ENCODE measurements around the gene TECTA.

The TECTA gene

GRCh38 chr11:121226415-121227263, 125.6 kb downstream of the TECTA start:
- CTCF ChIA-PET: interaction anchor here (1.0 to 1.3 kb wide), 2 partner anchors 32 to 34 kb away, joined by 3 to 4 read pairs; no protein-coding TSS in a partner anchor

GRCh38 chr11:121228851-121229250, 127.8 kb downstream of the TECTA start:
- POLR2A ChIA-PET: no interaction called here
- no peak for DNase-seq (ENCODE audit: extremely low spot score)
- no peak for TF ChIP-seq CTCF (IDR thresholded peaks at IDR 0.05; ENCODE audit: control extremely low read depth, extremely low read depth, low read depth, missing control alignments)
- CTCF ChIA-PET: interaction anchor here (1.1 kb wide), 1 partner anchor 363 kb away, joined by 5 read pairs; no protein-coding TSS in a partner anchor

More at GRCh38 chr11:121226415-121227263, 125.6 kb downstream of the TECTA start:
- POLR2A ChIA-PET: no interaction called here
- no peak for TF ChIP-seq CTCF (IDR thresholded peaks at IDR 0.05; ENCODE audit: control extremely low read depth, extremely low read depth, low read depth, missing control alignments)
- DNase-seq (ENCODE audit: extremely low spot score): no peak

GRCh38 chr11:121229495-121230215, 128.6 kb downstream of the TECTA start:
- no peak for DNase-seq (ENCODE audit: extremely low spot score)
- TF ChIP-seq CTCF (IDR thresholded peaks at IDR 0.05; ENCODE audit: control extremely low read depth, extremely low read depth, low read depth, missing control alignments): no peak
- ChIA-PET POLR2A (no interaction called here), CTCF (interaction anchor here (1.1 kb wide), 1 partner anchor 362 kb away, joined by 5 read pairs; no protein-coding TSS in a partner anchor)

- no peak for DNase-seq (ENCODE audit: extremely low spot score)
- ChIA-PET POLR2A (no interaction called here), CTCF (interaction anchor here (1.3 kb wide), 1 partner anchor 11 kb away, joined by 3 read pairs; no protein-coding TSS in a partner anchor)
- TF ChIP-seq CTCF (IDR thresholded peaks at IDR 0.05; ENCODE audit: control extremely low read depth, extremely low read depth, low read depth, missing control alignments): no peak
Measured at GRCh38 chr11:121231576-121232278, 130.7 kb downstream of the TECTA start.

GRCh38 chr11:121235057-121235456, 134.0 kb downstream of the TECTA start:
- ChIA-PET CTCF (interaction anchor here (1.6 to 1.8 kb wide), 2 partner anchors 12 to 41 kb away, joined by 4 to 7 read pairs; no protein-coding TSS in a partner anchor), POLR2A (no interaction called here)
- DNase-seq (ENCODE audit: extremely low spot score): no peak
- no peak for TF ChIP-seq CTCF (IDR thresholded peaks at IDR 0.05; ENCODE audit: control extremely low read depth, extremely low read depth, low read depth, missing control alignments)

Data from GM10248 (cell line).